H9 (cell line): ENCODE measurements around the gene OLIG1. TPM values are rescaled to one million over a fixed set of nuclear protein-coding genes. Genes with fewer than 3 reads are reported as not detected.

Source experiments
- DNase-seq: peaks from one replicate; pipeline ENCODE4 v3.0.0-alpha.2; 2017
- H2AFZ ChIP-seq: one replicate; pipeline ENCODE4 v1.6.1; 2013; ENCODE audit warnings: mild to moderate bottlenecking, low read length, control low read depth, moderate library complexity
- H2AK5ac ChIP-seq: 2 replicates; pipeline ENCODE4 v1.6.1; 2013; ENCODE audit warnings: low read length, control low read depth, mixed read lengths; ENCODE audit not compliant: insufficient read length
- H2BK120ac ChIP-seq: one replicate; pipeline ENCODE4 v1.6.1; 2013; ENCODE audit warnings: low read depth, mild to moderate bottlenecking, low read length, control low read depth, inconsistent platforms; ENCODE audit not compliant: poor library complexity, severe bottlenecking
- H2BK12ac ChIP-seq: 2 replicates; pipeline ENCODE4 v1.6.1; 2013; ENCODE audit warnings: low read length, control low read depth, mixed read lengths, low read depth; ENCODE audit not compliant: insufficient read length
- H2BK15ac ChIP-seq: 2 replicates; pipeline ENCODE4 v1.6.1; 2013; ENCODE audit warnings: low read depth, low read length, control low read depth
- H2BK20ac ChIP-seq: one replicate; pipeline ENCODE4 v1.6.1; 2013; ENCODE audit warnings: low read depth, mild to moderate bottlenecking, low read length, control low read depth, inconsistent platforms; ENCODE audit not compliant: poor library complexity, severe bottlenecking
- H2BK5ac ChIP-seq: 2 replicates; pipeline ENCODE4 v1.6.1; 2013; ENCODE audit warnings: low read length, control low read depth, mixed read lengths; ENCODE audit not compliant: insufficient read length
- H3K14ac ChIP-seq: 2 replicates; pipeline ENCODE4 v1.6.1; 2013; ENCODE audit warnings: low read length, control low read depth; ENCODE audit not compliant: insufficient read depth
- H3K18ac ChIP-seq: 2 replicates; pipeline ENCODE4 v1.6.1; 2013; ENCODE audit warnings: low read depth, mild to moderate bottlenecking, mixed read lengths, low read length, control low read depth; ENCODE audit not compliant: insufficient read length
- H3K23ac ChIP-seq: 2 replicates; pipeline ENCODE4 v1.6.1; 2013; ENCODE audit warnings: low read length, control low read depth, mixed read lengths, low read depth; ENCODE audit not compliant: insufficient read length
- H3K23me2 ChIP-seq: 2 replicates; pipeline ENCODE4 v1.6.1; 2013; ENCODE audit warnings: low read depth, mild to moderate bottlenecking, mixed read lengths, low read length, control low read depth; ENCODE audit not compliant: insufficient read length, poor library complexity, severe bottlenecking
- H3K27ac ChIP-seq: 2 replicates; pipeline ENCODE4 v1.5.1; 2013; ENCODE audit warnings: low read length, control low read depth, mixed read lengths, low read depth; ENCODE audit not compliant: insufficient read length
- H3K27me3 ChIP-seq: 2 replicates; pipeline ENCODE4 v1.6.1; 2013; ENCODE audit warnings: low read length, control low read depth, inconsistent platforms; ENCODE audit not compliant: insufficient read depth
- H3K4ac ChIP-seq: 2 replicates; pipeline ENCODE4 v1.6.1; 2013; ENCODE audit warnings: low read depth, mild to moderate bottlenecking, control low read depth, inconsistent platforms, low read length, moderate library complexity
- H3K4me1 ChIP-seq: 2 replicates; pipeline ENCODE4 v1.6.1; 2013; ENCODE audit warnings: low read length, control low read depth, inconsistent platforms; ENCODE audit not compliant: insufficient read depth
- H3K4me2 ChIP-seq: 2 replicates; pipeline ENCODE4 v1.6.1; 2013; ENCODE audit warnings: low read length, control low read depth, mixed read lengths; ENCODE audit not compliant: insufficient read length, insufficient read depth
- H3K56ac ChIP-seq: 2 replicates; pipeline ENCODE4 v1.6.1; 2013; ENCODE audit warnings: low read depth, mild to moderate bottlenecking, mixed read lengths, low read length, control low read depth; ENCODE audit not compliant: insufficient read length
- H3K79me1 ChIP-seq: 2 replicates; pipeline ENCODE4 v1.6.1; 2013; ENCODE audit warnings: low read depth, mild to moderate bottlenecking, moderate library complexity, low read length, control low read depth, inconsistent platforms; ENCODE audit not compliant: insufficient read depth, poor library complexity, severe bottlenecking
- H3K79me2 ChIP-seq: 2 replicates; pipeline ENCODE4 v1.6.1; 2013; ENCODE audit warnings: low read length, control low read depth, inconsistent platforms; ENCODE audit not compliant: insufficient read depth
- H3K9ac ChIP-seq: 2 replicates; pipeline ENCODE4 v1.6.1; 2013; ENCODE audit warnings: low read length, control low read depth, mixed read lengths; ENCODE audit not compliant: insufficient read length; ENCODE audit errors: extremely low read depth
- H3K9me3 ChIP-seq: one replicate; pipeline ENCODE4 v1.6.1; 2013; ENCODE audit warnings: low read depth, low read length, inconsistent platforms; ENCODE audit not compliant: control insufficient read depth
- H3T11ph ChIP-seq: one replicate; pipeline ENCODE4 v1.6.1; 2013; ENCODE audit warnings: mild to moderate bottlenecking, low read length, control low read depth, inconsistent platforms
- H4K20me1 ChIP-seq: one replicate; pipeline ENCODE4 v1.6.1; 2013; ENCODE audit not compliant: control insufficient read depth, insufficient read length, insufficient read depth
- H4K5ac ChIP-seq: 2 replicates; pipeline ENCODE4 v1.6.1; 2013; ENCODE audit warnings: low read depth, mild to moderate bottlenecking, mixed read lengths, low read length, control low read depth; ENCODE audit not compliant: insufficient read length
- H4K8ac ChIP-seq: replicated peaks from 2 replicates; pipeline ENCODE4 v1.6.1; 2013; ENCODE audit warnings: low read length, control low read depth, mixed read lengths, low read depth; ENCODE audit not compliant: insufficient read length
- H4K91ac ChIP-seq: 2 replicates; pipeline ENCODE4 v1.6.1; 2013; ENCODE audit warnings: low read depth, mild to moderate bottlenecking, moderate library complexity, mixed read lengths, low read length, control low read depth; ENCODE audit not compliant: insufficient read length
- H3K27ac Mint-ChIP-seq, 3 experiments: 2 replicates in 2 of 3; 3 replicates in 1 of 3; pipeline ENCODE4 v1.8.0; 2020 to 2021; ENCODE audit warnings: mixed read lengths in 3 of 3, mild to moderate bottlenecking in 1 of 3, moderate library complexity in 1 of 3
- H3K27me3 Mint-ChIP-seq: 2 replicates; pipeline ENCODE4 v1.8.0; 2021; ENCODE audit warnings: low read depth, mild to moderate bottlenecking, moderate library complexity, mixed read lengths
- H3K36me3 Mint-ChIP-seq, 3 experiments: 2 replicates in 2 of 3; 3 replicates in 1 of 3; pipeline ENCODE4 v1.8.0; 2020 to 2021; ENCODE audit warnings: low read depth in 3 of 3, mixed read lengths in 3 of 3; ENCODE audit not compliant: insufficient read depth in 1 of 3
- H3K4me1 Mint-ChIP-seq, 2 experiments: 2 replicates each; pipeline ENCODE4 v1.8.0; 2020; ENCODE audit warnings: mixed read lengths in 2 of 2
- H3K4me3 Mint-ChIP-seq, 2 experiments: 2 replicates in 1 of 2; 3 replicates in 1 of 2; pipeline ENCODE4 v1.8.0; 2020 to 2021; ENCODE audit warnings: mild to moderate bottlenecking in 2 of 2, mixed read lengths in 2 of 2, moderate library complexity in 1 of 2
- H3K9me3 Mint-ChIP-seq, 2 experiments: 2 replicates in 1 of 2; 3 replicates in 1 of 2; pipeline ENCODE4 v1.8.0; 2020; ENCODE audit warnings: mild to moderate bottlenecking in 2 of 2, mixed read lengths in 2 of 2, moderate library complexity in 1 of 2
- CTCF ChIP-seq: fragments of 200-600 bp; sonication (generic); conservative IDR thresholded peaks from 3 replicates; pipeline ENCODE4 v1.8.0; 2021; ENCODE audit warnings: antibody characterized with exemption, mild to moderate bottlenecking
- WGBS: extraction: QIAGEN DNeasy Blood & Tissue Kit; methylation state at CpG from one replicate; pipeline ENCODE4 v1.1.7; 2013; ENCODE audit warnings: missing lambda C conversion rate, low lambda C conversion rate, mixed read lengths; ENCODE audit not compliant: insufficient read length; ENCODE audit errors: extremely low coverage; 5-methylcytosine and 5-hydroxymethylcytosine counted together
- total RNA-seq: library from RNA; stranded (reverse); gene quantifications from 2 replicates; pipeline ENCODE4 v1.2.1, GENCODE V29; 2021

OLIG1 gene
- total RNA-seq, 1 experiment from 2014 or later: 0.31 TPM

DNA sequence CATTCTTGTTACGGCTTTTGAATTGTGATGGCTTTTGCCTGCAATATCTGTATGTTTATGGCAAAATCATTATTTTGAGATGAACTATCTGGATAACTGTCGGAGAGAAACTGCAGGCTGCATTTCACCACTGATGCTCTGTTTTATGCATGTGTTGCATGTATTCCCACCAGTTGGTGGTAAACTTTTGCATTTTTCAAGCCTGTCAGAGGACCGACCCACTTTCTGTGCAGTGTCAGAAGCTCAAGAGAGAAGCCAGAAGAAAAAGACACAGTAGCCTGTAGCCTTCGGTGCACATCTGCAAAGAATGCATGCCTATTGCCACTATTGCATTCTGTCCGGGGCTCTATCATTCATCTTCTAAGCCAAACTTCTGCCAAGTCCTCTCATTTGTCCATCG, 41.6 kb downstream of the OLIG1 start:
- H3K4me2 ChIP-seq: no peak overlapping the region
- peaks cover 2% of the 10 kb centered on the region; the same call in 1 of the 2 replicates for H3K27me3 ChIP-seq
- no peaks in the 10 kb centered on the region; the same call in 1 of the 2 replicates for H3K4me1 ChIP-seq
- no peak overlapping the region for H3K18ac ChIP-seq
- no peak overlapping the region for H3K14ac ChIP-seq
- H3K27me3 Mint-ChIP-seq: peaks cover 43% of the 10 kb centered on the region
- no peak overlapping the region for H3K9ac ChIP-seq
- no peak overlapping the region for H2BK15ac ChIP-seq
- no peaks in the 10 kb centered on the region for H3K79me1 ChIP-seq
- H4K20me1 ChIP-seq: no peaks in the 10 kb centered on the region
- no peak overlapping the region for H3K27ac ChIP-seq
- no peak for DNase-seq
- no peak overlapping the region for H2BK20ac ChIP-seq
- H3K4me1 Mint-ChIP-seq: peaks cover 67 to 81% of the 10 kb centered on the region in 2 experiments
- WGBS: no CpG with 5 or more reads among the region's 6 CpGs
- H2BK5ac ChIP-seq: no peak overlapping the region
- H3K4me3 Mint-ChIP-seq: no peak overlapping the region
- H2AK5ac ChIP-seq: no peak overlapping the region
- no peaks in the 10 kb centered on the region for H3K36me3 Mint-ChIP-seq
- H4K5ac ChIP-seq: no peak overlapping the region
- no peak overlapping the region for H4K91ac ChIP-seq
- no peak overlapping the region for H3T11ph ChIP-seq
- no peak overlapping the region for H2BK12ac ChIP-seq
- H3K4ac ChIP-seq: no peak overlapping the region
- no peaks in the 10 kb centered on the region for H3K79me2 ChIP-seq
- H3K9me3 ChIP-seq: no peaks in the 10 kb centered on the region
- peaks cover 7% of the 10 kb centered on the region for H3K23me2 ChIP-seq
- no peak overlapping the region for H3K23ac ChIP-seq
- H3K56ac ChIP-seq: no peak overlapping the region
- no peaks in the 10 kb centered on the region for H3K9me3 Mint-ChIP-seq
- TF ChIP-seq CTCF: no peak
- H4K8ac ChIP-seq: no peak overlapping the region
- H3K27ac Mint-ChIP-seq: no peak overlapping the region
- H2BK120ac ChIP-seq: no peak overlapping the region
- no peak overlapping the region for H2AFZ ChIP-seq
